A549 (cell line): ENCODE measurements around the gene SCFD1.

ENCODE experiments used
- CHD2 ChIP-seq: fragments of 150-350 bp; IDR thresholded peaks from 2 replicates; pipeline ENCODE4 v1.6.1; 2014; ENCODE audit warnings: low read length; ENCODE audit not compliant: partially characterized antibody
- EP300 ChIP-seq, 2 experiments: fragments of >200 bp; sonication (Bioruptor Twin); formaldehyde crosslinking; IDR thresholded peaks; 2 replicates in 1 of 2; 3 replicates in 1 of 2; pipeline ENCODE4 v1.6.1; 2016 to 2017
- ESRRA ChIP-seq: fragments of 150-350 bp; IDR thresholded peaks from 2 replicates; pipeline ENCODE4 v1.6.1; 2014; ENCODE audit warnings: mild to moderate bottlenecking, low read length, borderline replicate concordance
- FOSL2 ChIP-seq, 2 experiments: fragments of 450-650 bp in 1 of 2; fragments of >200 bp in 1 of 2; sonication (Bioruptor Twin) in 1 of 2; formaldehyde crosslinking; IDR thresholded peaks; 2 replicates each; pipeline versions ENCODE4 v1.5.0 to v1.6.1; 2016 to 2020; ENCODE audit warnings: mild to moderate bottlenecking in 1 of 2, moderate library complexity in 1 of 2
- KDM1A ChIP-seq: fragments of 200-600 bp; sonication (generic); IDR thresholded peaks from 2 replicates; pipeline ENCODE4 v1.6.1; 2016; ENCODE audit warnings: low read depth, mild to moderate bottlenecking
- NFE2L2 ChIP-seq: fragments of 150-350 bp; conservative IDR thresholded peaks from 2 replicates; pipeline ENCODE4 v1.6.1; 2014; ENCODE audit warnings: low read length
- SREBF2 ChIP-seq: fragments of 450-650 bp; IDR thresholded peaks from 2 replicates; pipeline ENCODE4 v1.6.1; 2014; ENCODE audit warnings: mild to moderate bottlenecking, moderate library complexity
- TF ChIP-seq, protein P1 (sequence below): fragments of >200 bp; sonication (Bioruptor Twin); formaldehyde crosslinking; IDR thresholded peaks from 3 replicates; pipeline ENCODE4 v1.5.1; 2016

DNA sequence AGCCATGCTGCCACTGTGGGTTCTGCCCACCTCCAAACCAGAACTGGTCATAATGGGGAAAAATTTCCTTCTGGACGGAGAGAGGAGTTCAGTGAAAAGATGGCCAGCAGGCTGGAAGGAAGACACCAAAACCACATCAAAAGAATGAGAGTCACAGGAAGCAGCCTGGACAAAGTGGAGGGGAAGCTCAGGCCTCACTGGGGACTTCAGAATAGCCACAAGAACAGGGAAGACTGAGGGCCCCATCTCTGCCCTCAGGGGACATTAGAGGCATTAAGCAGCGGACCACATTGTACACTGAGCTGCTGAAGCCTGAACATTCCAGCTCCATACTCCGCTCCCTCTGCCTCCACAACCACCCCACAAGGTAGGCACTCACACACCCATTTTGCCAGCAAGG, 132.7 kb downstream of the SCFD1 start:
- no peak for TF ChIP-seq EP300 (IDR thresholded peaks at IDR 0.05)
- TF ChIP-seq CHD2: no peak
- TF ChIP-seq, protein P1, sequence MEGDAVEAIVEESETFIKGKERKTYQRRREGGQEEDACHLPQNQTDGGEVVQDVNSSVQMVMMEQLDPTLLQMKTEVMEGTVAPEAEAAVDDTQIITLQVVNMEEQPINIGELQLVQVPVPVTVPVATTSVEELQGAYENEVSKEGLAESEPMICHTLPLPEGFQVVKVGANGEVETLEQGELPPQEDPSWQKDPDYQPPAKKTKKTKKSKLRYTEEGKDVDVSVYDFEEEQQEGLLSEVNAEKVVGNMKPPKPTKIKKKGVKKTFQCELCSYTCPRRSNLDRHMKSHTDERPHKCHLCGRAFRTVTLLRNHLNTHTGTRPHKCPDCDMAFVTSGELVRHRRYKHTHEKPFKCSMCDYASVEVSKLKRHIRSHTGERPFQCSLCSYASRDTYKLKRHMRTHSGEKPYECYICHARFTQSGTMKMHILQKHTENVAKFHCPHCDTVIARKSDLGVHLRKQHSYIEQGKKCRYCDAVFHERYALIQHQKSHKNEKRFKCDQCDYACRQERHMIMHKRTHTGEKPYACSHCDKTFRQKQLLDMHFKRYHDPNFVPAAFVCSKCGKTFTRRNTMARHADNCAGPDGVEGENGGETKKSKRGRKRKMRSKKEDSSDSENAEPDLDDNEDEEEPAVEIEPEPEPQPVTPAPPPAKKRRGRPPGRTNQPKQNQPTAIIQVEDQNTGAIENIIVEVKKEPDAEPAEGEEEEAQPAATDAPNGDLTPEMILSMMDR: no peak
- no peak for TF ChIP-seq KDM1A
- no peak for TF ChIP-seq SREBF2
- TF ChIP-seq FOSL2 (IDR thresholded peaks at IDR 0.05): no peak
- TF ChIP-seq FOSL2 (CRISPR knock-in tag; IDR thresholded peaks at IDR 0.05): no peak
- no peak for TF ChIP-seq ESRRA
- TF ChIP-seq NFE2L2: no peak
